Esophagus muscularis mucosa (tissue), 4 donors: ENCODE results near the gene DERL2. TPM values are rescaled to one million over a fixed set of nuclear protein-coding genes. Genes with fewer than 3 reads are reported as not detected.

Experiments
- DNase-seq: peaks from one replicate; pipeline ENCODE4 v3.0.0-alpha.2; 2017; ENCODE audit errors: extremely low spot score
- H3K27ac ChIP-seq, 4 donors: fragments of 200-600 bp; sonication (generic); replicated peaks in 1 of 4; 1 replicate in 3 of 4; 2 replicates in 1 of 4; pipeline ENCODE4 v1.5.1; 2016 to 2019; ENCODE audit warnings: mild to moderate bottlenecking in 1 of 4
- H3K27me3 ChIP-seq, 4 donors: fragments of 200-600 bp; sonication (generic); one replicate each; pipeline versions ENCODE4 v1.5.1 to v1.6.0; 2016 to 2019
- H3K36me3 ChIP-seq, 4 donors: fragments of 200-600 bp; sonication (generic); one replicate each; pipeline ENCODE4 v1.5.1; 2016 to 2019
- H3K4me1 ChIP-seq, 4 donors: fragments of 200-600 bp; sonication (generic); one replicate each; pipeline ENCODE4 v1.5.1; 2016 to 2019
- H3K4me3 ChIP-seq, 4 donors: fragments of 200-600 bp; sonication (generic); 1 replicate in 2 of 4; 2 replicates in 2 of 4; pipeline ENCODE4 v1.5.1; 2016 to 2019; ENCODE audit warnings: mild to moderate bottlenecking in 4 of 4, moderate library complexity in 1 of 4
- H3K9me3 ChIP-seq, 4 donors: fragments of 200-600 bp; sonication (generic); 1 replicate in 3 of 4; 2 replicates in 1 of 4; pipeline ENCODE4 v1.5.1; 2016 to 2019
- CTCF ChIP-seq, 3 experiments: fragments of 200-600 bp in 2 of 3; fragments of 450-650 bp in 1 of 3; sonication (generic) in 2 of 3; IDR thresholded peaks; one replicate each; pipeline ENCODE4 v1.5.1; 2017 to 2019; ENCODE audit warnings: antibody characterized with exemption in 3 of 3, mild to moderate bottlenecking in 2 of 3, moderate library complexity in 1 of 3
- EP300 ChIP-seq: sonication (generic); formaldehyde crosslinking; IDR thresholded peaks from one replicate; pipeline ENCODE4 v1.6.1; 2017; ENCODE audit warnings: antibody characterized with exemption
- POLR2A ChIP-seq: fragments of 450-650 bp; IDR thresholded peaks from one replicate; pipeline ENCODE4 v1.6.1; 2017; ENCODE audit warnings: antibody characterized with exemption, moderate library complexity, mild to moderate bottlenecking, low read depth
- POLR2AphosphoS5 ChIP-seq, 2 donors: sonication (generic); formaldehyde crosslinking; IDR thresholded peaks; one replicate each; pipeline ENCODE4 v1.6.1; 2017; ENCODE audit warnings: antibody characterized with exemption in 2 of 2
- WGBS: methylation state at CpG from one replicate; pipeline ENCODE4 v1.1.5; 2018; 5-methylcytosine and 5-hydroxymethylcytosine counted together
- intact Hi-C: fragments of 100-400 bp; cut with DNase I; formaldehyde crosslinking; loops from one replicate; pipeline ENCODE4 v1.15.1; 2023
- total RNA-seq, 4 donors: library from RNA; depleted of rRNA; stranded (reverse); fragments of >200 nt; gene quantifications; one replicate each; pipeline versions ENCODE4 v1.1.0 to v1.2.1, GENCODE V29; 2016

Gene DERL2
- total RNA-seq, 4 donors from 2014 or later: 17.4 to 32.4 (median 23.3) TPM

- peaks cover 0 to 6% (median 0%) of the 10 kb centered on the region in 4 donors for H3K4me1 ChIP-seq
- H3K9me3 ChIP-seq: no peaks in the 10 kb centered on the region
- peaks cover 47 to 100% (median 98%) of the 10 kb centered on the region in 4 donors for H3K36me3 ChIP-seq
- H3K4me3 ChIP-seq: no peak overlapping the region
- no peaks in the 10 kb centered on the region for H3K27me3 ChIP-seq
- TF ChIP-seq POLR2A: no peak
- intact Hi-C loops: no loop called here
- no peak overlapping the region for H3K27ac ChIP-seq
- no peak for DNase-seq
- 90% methylated on average over 3 of the region's 3 CpGs for WGBS
Measured at GRCh38 chr17:5430413-5430999, 55.5 kb downstream of the DERL2 start.

- intact Hi-C loops: no loop called here
- H3K36me3 ChIP-seq: peaks cover 43 to 100% (median 98%) of the 10 kb centered on the region in 4 donors
- no peak overlapping the region for H3K4me3 ChIP-seq
- 83% methylated on average over 3 of the region's 3 CpGs for WGBS
- DNase-seq: no peak
- no peaks in the 10 kb centered on the region for H3K27me3 ChIP-seq
- no peaks in the 10 kb centered on the region for H3K4me1 ChIP-seq
- H3K9me3 ChIP-seq: no peaks in the 10 kb centered on the region
- TF ChIP-seq CTCF (IDR thresholded peaks at IDR 0.05) (no peak), POLR2A (no peak), POLR2AphosphoS5 (IDR thresholded peaks at IDR 0.05) (no peak), EP300 (no peak)
- no peak overlapping the region for H3K27ac ChIP-seq
Measured at GRCh38 chr17:5429191-5429887, 56.6 kb downstream of the DERL2 start.

- Histone ChIP-seq H3K9me3 (no peaks in the 10 kb centered on the region), H3K36me3 (peaks cover 36 to 96% (median 96%) of the 10 kb centered on the region in 4 donors), H3K4me1 (peaks cover 7 to 18% (median 11%) of the 10 kb centered on the region in 4 donors), H3K27ac (no peak overlapping the region), H3K27me3 (no peaks in the 10 kb centered on the region), H3K4me3 (no peak overlapping the region)
- intact Hi-C loops: no loop called here
- 76% methylated on average over 3 of the region's 3 CpGs for WGBS
- TF ChIP-seq POLR2AphosphoS5 (IDR thresholded peaks at IDR 0.05) (no peak), CTCF (IDR thresholded peaks at IDR 0.05) (no peak), POLR2A (no peak), EP300 (no peak)
- DNase-seq: no peak
Measured at GRCh38 chr17:5425826-5426225, 60.2 kb downstream of the DERL2 start.

GRCh38 chr17:5424909-5425308, 61.1 kb downstream of the DERL2 start:
- H3K9me3 ChIP-seq: no peaks in the 10 kb centered on the region
- intact Hi-C loops: no loop called here

GRCh38 chr17:5422505-5422904, 63.5 kb downstream of the DERL2 start:
- TF ChIP-seq EP300: no peak
- TF ChIP-seq POLR2AphosphoS5 (IDR thresholded peaks at IDR 0.05): no peak
- TF ChIP-seq CTCF (IDR thresholded peaks at IDR 0.05): no peak
- TF ChIP-seq POLR2A: no peak
- Histone ChIP-seq H3K36me3 (peaks cover 36 to 66% (median 64%) of the 10 kb centered on the region in 4 donors), H3K9me3 (no peaks in the 10 kb centered on the region), H3K4me3 (no peak overlapping the region), H3K27ac (no peak overlapping the region), H3K4me1 (peaks cover 22 to 38% (median 28%) of the 10 kb centered on the region in 4 donors), H3K27me3 (no peaks in the 10 kb centered on the region)
- intact Hi-C loops: no loop called here
- DNase-seq: no peak
- 86% methylated on average over 2 of the region's 2 CpGs for WGBS

More at GRCh38 chr17:5424909-5425308, 61.1 kb downstream of the DERL2 start:
- TF ChIP-seq EP300: no peak
- TF ChIP-seq POLR2A: no peak
- no peak for TF ChIP-seq POLR2AphosphoS5 (IDR thresholded peaks at IDR 0.05)
- no peak for DNase-seq
- Histone ChIP-seq H3K4me3 (no peak overlapping the region), H3K27ac (no peak overlapping the region), H3K4me1 (peaks cover 11 to 24% (median 16%) of the 10 kb centered on the region in 4 donors), H3K27me3 (no peaks in the 10 kb centered on the region), H3K36me3 (peaks cover 36 to 87% (median 87%) of the 10 kb centered on the region in 4 donors)
- 69% methylated on average over 1 of the region's 1 CpG for WGBS

Other genes starting within 250 kb of the DERL2 start
- 10 to 100 TPM; 39.5 to 49.7 (median 43.1) TPM for gene RABEP1, start 203.9 kb downstream of the DERL2 start, total RNA-seq
- gene NUP88, start 66.5 kb downstream of the DERL2 start, total RNA-seq: 10 to 100 TPM; 50.7 to 67.6 (median 61.2) TPM
- 10 to 100 TPM; 25.7 to 37.0 (median 32.0) TPM for gene RPAIN, start 66.0 kb downstream of the DERL2 start, total RNA-seq
- gene C1QBP, start 47.0 kb downstream of the DERL2 start, total RNA-seq: 100 to 1,000 TPM in 1 of 4 donors, 10 to 100 TPM in 3; 92.9 to 124 (median 95.5) TPM
- 10 to 100 TPM in 1 of 4 donors, 1 to 10 TPM in 3; 9.1 to 10.9 (median 9.7) TPM for gene DHX33, start 17.2 kb downstream of the DERL2 start, total RNA-seq
- gene MIS12, start 388 bp upstream of the DERL2 start, total RNA-seq: 10 to 100 TPM in 3 of 4 donors, 1 to 10 TPM in 1; 8.8 to 18.9 (median 14.6) TPM
- 10 to 100 TPM; 15.4 to 19.5 (median 18.0) TPM for gene NLRP1, start 98.3 kb upstream of the DERL2 start, total RNA-seq